HFFc6 (cell line): ENCODE measurements around the gene OVCH1. TPM values are rescaled to one million over a fixed set of nuclear protein-coding genes. Genes with fewer than 3 reads are reported as not detected.

Experiments
- DNase-seq: peaks from one replicate; pipeline ENCODE4 v3.0.0-alpha.2; 2018
- H3K27ac Mint-ChIP-seq: 2 replicates; pipeline ENCODE4 v1.8.0; 2020; ENCODE audit warnings: mild to moderate bottlenecking, mixed read lengths
- H3K27me3 Mint-ChIP-seq: 2 replicates; pipeline ENCODE4 v1.8.0; 2021; ENCODE audit warnings: mild to moderate bottlenecking, moderate library complexity, mixed read lengths; ENCODE audit not compliant: insufficient read depth
- H3K36me3 Mint-ChIP-seq: 2 replicates; pipeline ENCODE4 v1.8.0; 2021; ENCODE audit warnings: low read depth, mixed read lengths
- H3K4me1 Mint-ChIP-seq: 2 replicates; pipeline ENCODE4 v1.8.0; 2020; ENCODE audit warnings: low read depth, mixed read lengths
- H3K4me3 Mint-ChIP-seq: 2 replicates; pipeline ENCODE4 v1.8.0; 2020; ENCODE audit warnings: mild to moderate bottlenecking, moderate library complexity, mixed read lengths
- H3K9me3 Mint-ChIP-seq: 2 replicates; pipeline ENCODE4 v1.8.0; 2020; ENCODE audit warnings: mild to moderate bottlenecking, mixed read lengths
- total RNA-seq, 6 experiments: library from RNA; stranded (reverse); fragmentation: NEBNext Ultra II Directional; extraction: Animal tissue kit (Norgen Biotek cat#: 25700); gene quantifications; 2 replicates in 1 of 6; 3 replicates in 5 of 6; pipeline ENCODE4 v1.2.3, GENCODE V29; 2021
- TF ChIP-seq, protein P1 (sequence below): fragments of 200-600 bp; sonication (generic); IDR thresholded peaks from 2 replicates; pipeline ENCODE4 v1.5.0; 2021; ENCODE audit warnings: antibody characterized with exemption, mild to moderate bottlenecking

Gene OVCH1
- total RNA-seq, 6 experiments from 2014 or later = not detected

DNA sequence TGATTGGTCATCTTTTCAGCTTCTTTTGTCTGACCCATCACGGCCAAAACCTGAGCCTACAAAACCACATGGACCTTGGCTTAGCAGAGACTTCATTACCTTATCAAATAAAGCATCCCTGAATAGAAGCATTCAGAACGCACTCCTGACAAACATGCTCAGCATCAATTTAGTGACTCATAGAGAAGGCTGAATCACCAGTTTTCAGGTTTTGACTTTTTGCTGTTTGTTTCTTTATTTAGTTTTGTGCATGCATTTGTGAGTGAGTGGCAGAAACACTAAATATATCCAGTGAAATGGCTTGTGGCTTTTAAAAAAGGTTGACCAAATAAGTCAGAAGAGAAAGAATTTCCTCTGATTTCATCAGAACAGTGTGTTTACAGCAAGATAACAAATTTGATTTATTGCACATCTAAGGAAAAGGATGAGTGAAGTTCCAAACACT, 19.0 kb upstream of the OVCH1 start:
- Mint-ChIP-seq H3K4me3 (no peak overlapping the region), H3K27ac (no peak overlapping the region), H3K27me3 (no peaks in the 10 kb centered on the region), H3K4me1 (peaks cover 8% of the 10 kb centered on the region), H3K36me3 (no peaks in the 10 kb centered on the region), H3K9me3 (no peaks in the 10 kb centered on the region)
- TF ChIP-seq, protein P1, sequence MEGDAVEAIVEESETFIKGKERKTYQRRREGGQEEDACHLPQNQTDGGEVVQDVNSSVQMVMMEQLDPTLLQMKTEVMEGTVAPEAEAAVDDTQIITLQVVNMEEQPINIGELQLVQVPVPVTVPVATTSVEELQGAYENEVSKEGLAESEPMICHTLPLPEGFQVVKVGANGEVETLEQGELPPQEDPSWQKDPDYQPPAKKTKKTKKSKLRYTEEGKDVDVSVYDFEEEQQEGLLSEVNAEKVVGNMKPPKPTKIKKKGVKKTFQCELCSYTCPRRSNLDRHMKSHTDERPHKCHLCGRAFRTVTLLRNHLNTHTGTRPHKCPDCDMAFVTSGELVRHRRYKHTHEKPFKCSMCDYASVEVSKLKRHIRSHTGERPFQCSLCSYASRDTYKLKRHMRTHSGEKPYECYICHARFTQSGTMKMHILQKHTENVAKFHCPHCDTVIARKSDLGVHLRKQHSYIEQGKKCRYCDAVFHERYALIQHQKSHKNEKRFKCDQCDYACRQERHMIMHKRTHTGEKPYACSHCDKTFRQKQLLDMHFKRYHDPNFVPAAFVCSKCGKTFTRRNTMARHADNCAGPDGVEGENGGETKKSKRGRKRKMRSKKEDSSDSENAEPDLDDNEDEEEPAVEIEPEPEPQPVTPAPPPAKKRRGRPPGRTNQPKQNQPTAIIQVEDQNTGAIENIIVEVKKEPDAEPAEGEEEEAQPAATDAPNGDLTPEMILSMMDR = no peak
- peak; percentile 56 for DNase-seq

DNA sequence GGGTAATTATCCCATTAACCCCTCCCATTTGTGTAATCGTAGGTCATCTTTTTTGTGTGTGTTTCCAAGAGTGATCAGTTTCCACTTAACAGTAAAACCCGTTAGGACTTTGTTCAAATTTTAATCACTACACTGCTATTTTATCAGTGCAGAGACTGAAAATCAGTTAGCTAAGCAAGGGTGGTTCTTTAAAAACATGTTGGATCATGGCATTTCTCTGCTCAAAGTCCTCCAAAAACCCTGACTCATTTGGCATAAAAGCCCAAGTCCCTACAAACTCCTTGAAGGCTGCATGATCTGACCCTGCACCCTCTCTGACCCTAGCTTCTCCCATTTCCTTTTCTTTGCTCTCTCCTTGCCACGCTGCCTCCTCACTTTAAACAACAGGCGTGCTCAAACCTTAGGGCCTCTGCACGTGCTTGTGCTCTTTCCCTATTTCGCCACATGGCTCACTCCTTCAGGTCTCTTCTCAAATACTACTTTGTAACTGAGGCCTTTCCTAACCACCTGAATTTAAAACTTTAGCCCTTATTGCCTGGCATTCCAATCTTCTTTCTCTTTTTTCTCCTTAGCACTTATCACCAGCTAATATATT, 13.2 kb upstream of the OVCH1 start:
- H3K4me3 Mint-ChIP-seq = no peak overlapping the region
- no peak for DNase-seq
- no peaks in the 10 kb centered on the region for H3K36me3 Mint-ChIP-seq
- no peaks in the 10 kb centered on the region; the same call in 1 of the 2 replicates for H3K27me3 Mint-ChIP-seq
- no peak overlapping the region for H3K27ac Mint-ChIP-seq
- H3K9me3 Mint-ChIP-seq = no peaks in the 10 kb centered on the region
- no peaks in the 10 kb centered on the region for H3K4me1 Mint-ChIP-seq
- TF ChIP-seq, protein P1 = no peak

DNA sequence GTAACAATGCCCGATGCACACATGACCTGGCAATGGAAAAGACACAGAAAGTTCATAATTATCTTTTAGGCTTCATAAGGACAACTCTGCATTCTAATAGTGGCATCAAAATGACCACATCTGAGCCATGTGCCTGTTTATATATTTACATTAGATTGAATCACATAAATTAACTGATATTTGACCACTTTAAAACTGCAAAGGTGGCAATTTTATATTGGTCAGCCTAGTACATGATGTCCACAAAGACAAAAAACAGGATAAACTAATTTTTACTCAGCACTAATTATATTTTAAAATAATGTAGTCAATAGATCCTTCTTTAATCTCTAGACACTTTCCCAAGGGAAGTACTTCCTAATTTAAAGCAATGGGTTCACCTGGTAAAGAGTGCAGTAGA, 12.0 kb upstream of the OVCH1 start:
- H3K27ac Mint-ChIP-seq = no peak overlapping the region

DNA sequence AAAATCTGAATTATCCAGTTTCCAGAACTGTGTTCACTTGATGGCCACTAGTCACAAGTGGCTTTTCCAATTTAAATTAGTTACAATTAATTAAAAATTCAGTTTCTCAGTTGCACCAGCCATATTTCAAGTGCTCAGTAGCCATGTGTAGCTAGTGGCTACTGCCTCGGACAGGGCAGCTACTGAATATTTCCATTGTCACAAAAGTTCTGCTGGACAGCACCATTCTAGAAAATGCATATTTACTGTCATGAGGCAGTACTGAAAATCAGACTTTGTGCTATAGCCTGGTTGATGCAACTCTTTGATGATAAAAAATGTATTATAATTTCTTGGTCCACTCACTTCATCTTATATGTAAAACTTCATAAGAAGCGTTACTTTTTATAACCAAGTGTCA, 11.5 kb upstream of the OVCH1 start:
- DNase-seq = no peak
- no peaks in the 10 kb centered on the region for H3K36me3 Mint-ChIP-seq

More for the DNA sequence above, 12.0 kb upstream of the OVCH1 start:
- Mint-ChIP-seq H3K4me1 (no peaks in the 10 kb centered on the region), H3K36me3 (no peaks in the 10 kb centered on the region), H3K9me3 (no peaks in the 10 kb centered on the region), H3K27me3 (no peaks in the 10 kb centered on the region; the same call in 1 of the 2 replicates), H3K4me3 (no peak overlapping the region)
- TF ChIP-seq, protein P1 = no peak
- DNase-seq = no peak

DNA sequence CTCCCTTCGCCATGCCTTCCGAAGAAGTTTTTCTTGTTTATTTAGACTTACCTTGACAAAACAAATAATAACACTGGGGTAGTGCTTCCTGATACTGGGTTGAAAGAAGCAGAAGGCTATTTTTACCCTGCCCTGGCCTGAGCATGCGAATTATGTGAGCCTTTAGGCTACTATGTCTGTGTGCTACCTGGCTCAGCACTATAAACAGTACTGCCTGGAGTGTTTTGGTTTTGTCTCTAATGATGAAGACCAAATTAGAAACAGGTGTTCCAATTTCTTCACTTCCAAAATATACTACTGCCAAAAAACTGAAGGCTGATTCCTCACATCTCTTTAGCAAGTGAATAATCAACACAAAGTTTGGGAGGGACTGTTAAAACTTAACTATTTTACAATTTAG, 7.6 kb upstream of the OVCH1 start:
- DNase-seq = no peak
- TF ChIP-seq, protein P1 = no peak
- no peaks in the 10 kb centered on the region; the same call in 1 of the 2 replicates for H3K27me3 Mint-ChIP-seq
- no peaks in the 10 kb centered on the region for H3K9me3 Mint-ChIP-seq
- no peak overlapping the region for H3K4me3 Mint-ChIP-seq
- H3K27ac Mint-ChIP-seq = no peak overlapping the region
- no peaks in the 10 kb centered on the region for H3K4me1 Mint-ChIP-seq
- H3K36me3 Mint-ChIP-seq = no peaks in the 10 kb centered on the region

More for the DNA sequence above, 11.5 kb upstream of the OVCH1 start:
- Mint-ChIP-seq H3K27me3 (no peaks in the 10 kb centered on the region; the same call in 1 of the 2 replicates), H3K4me1 (no peaks in the 10 kb centered on the region), H3K9me3 (no peaks in the 10 kb centered on the region), H3K27ac (no peak overlapping the region), H3K4me3 (no peak overlapping the region)
- TF ChIP-seq, protein P1 = no peak
